ENCODE measurements around the gene TNNT3. TPM values are rescaled to one million over a fixed set of nuclear protein-coding genes. Genes with fewer than 3 reads are reported as not detected.

The TNNT3 gene
- total RNA-seq, 4 donors from 2014 or later = 3.2 to 60.6 (median 29.3) TPM; not detected in 1

DNA sequence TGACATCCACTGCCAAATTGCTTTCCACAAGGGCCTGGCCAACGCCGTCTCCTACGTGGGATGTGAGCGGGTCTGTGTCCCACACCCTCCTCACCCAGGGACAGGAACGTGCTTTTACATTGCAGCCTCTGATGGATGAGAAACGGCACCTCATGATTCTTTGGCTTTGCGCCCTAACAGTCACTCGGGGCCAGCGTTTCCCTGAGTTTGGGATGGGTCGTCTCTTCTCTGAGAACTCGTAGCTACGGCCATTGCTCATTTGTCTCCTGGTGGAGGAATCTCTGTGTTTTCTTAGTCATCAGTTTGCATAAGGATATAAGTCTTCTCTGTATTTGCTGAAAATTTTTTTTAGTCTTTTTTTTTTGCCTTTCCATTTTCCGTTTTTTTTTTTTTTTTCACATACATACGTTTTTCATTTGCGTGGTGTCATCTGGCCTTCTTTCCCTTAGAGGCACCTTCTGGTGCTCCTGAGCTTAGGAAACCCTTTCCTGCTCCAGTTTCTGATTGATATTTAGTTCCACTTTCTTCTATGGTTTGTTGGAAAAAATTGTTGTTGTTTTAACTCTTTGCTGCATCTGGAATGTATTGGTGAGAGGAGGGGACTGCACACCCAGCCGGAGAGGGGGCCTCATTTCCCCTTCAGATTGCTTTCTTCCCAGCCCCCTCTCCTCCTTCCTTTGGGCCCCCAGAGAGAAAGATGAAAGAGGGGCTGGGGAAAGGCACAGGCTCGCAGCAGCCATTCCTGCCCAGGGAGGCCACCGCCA, 12.0 kb downstream of the TNNT3 start:
- peaks cover 0 to 4% of the 10 kb centered on the region in 2 donors for H3K4me1 ChIP-seq
- no peaks in the 10 kb centered on the region for H3K27me3 ChIP-seq
- peak; percentile 56 to 64 for DNase-seq
- H3K27ac ChIP-seq = peak overlapping the region; percentile 68 to 74
- intact Hi-C loops (cut with DNase I; ENCODE audit: low total_unique reads) = no loop called here
- no peaks in the 10 kb centered on the region for H3K9me3 ChIP-seq
- TF ChIP-seq CTCF (IDR thresholded peaks at IDR 0.05) (no peak), POLR2A (IDR thresholded peaks at IDR 0.05) (no peak)
- H3K36me3 ChIP-seq = no peaks in the 10 kb centered on the region
- H3K4me3 ChIP-seq = no peak overlapping the region

DNA sequence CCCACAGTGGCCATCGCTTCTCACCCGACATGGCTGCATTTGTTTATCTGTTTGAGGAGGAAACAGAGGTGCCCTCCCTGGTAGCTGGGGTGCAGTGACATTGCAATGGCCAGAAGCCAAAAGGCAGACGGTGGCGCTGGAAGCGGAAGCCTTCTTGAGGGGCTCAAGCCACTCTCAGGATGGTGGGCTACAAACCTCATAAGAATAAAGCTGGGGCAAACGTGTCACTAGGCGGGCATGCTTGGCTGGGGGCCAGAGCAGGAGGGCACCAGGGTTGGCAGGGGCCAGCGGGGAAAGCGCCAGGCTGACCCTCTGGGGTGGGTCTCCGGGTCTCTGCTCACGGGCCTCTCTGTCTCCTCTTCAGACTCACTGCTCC, 12.6 kb downstream of the TNNT3 start:
- H3K4me1 ChIP-seq = peaks cover 0 to 4% of the 10 kb centered on the region in 2 donors
- DNase-seq = peak in 1 of 2 donors; percentile 19
- no peaks in the 10 kb centered on the region for H3K36me3 ChIP-seq
- H3K27ac ChIP-seq = peak overlapping the region; percentile 68 to 74
- TF ChIP-seq CTCF (IDR thresholded peaks at IDR 0.05) = no peak
- TF ChIP-seq POLR2A (IDR thresholded peaks at IDR 0.05) = no peak
- no peaks in the 10 kb centered on the region for H3K27me3 ChIP-seq
- intact Hi-C loops (cut with DNase I; ENCODE audit: low total_unique reads) = no loop called here
- no peaks in the 10 kb centered on the region for H3K9me3 ChIP-seq
- no peak overlapping the region for H3K4me3 ChIP-seq

DNA sequence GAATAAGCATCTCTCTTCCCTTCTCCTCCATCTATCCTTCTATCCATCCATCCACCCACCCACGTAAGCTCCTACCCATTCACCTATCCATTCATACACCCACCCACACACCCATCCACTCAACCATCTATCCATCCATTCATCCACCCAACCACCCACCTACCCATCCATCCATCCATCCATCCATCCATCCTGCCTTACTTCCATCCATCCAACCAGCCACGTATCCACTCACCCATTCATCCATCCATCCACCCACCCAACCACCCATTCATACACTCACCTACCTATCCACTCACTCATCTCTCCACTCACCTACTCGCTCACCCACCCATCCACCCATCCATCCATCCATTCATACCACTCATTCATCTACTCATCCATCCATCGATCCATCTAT, 13.2 kb downstream of the TNNT3 start:
- H3K27ac ChIP-seq = peak overlapping the region; percentile 68 to 74
- no peaks in the 10 kb centered on the region for H3K36me3 ChIP-seq
- intact Hi-C loops (cut with DNase I; ENCODE audit: low total_unique reads) = no loop called here
- no peaks in the 10 kb centered on the region for H3K27me3 ChIP-seq
- no peak overlapping the region for H3K4me3 ChIP-seq
- TF ChIP-seq POLR2A (IDR thresholded peaks at IDR 0.05) (no peak), CTCF (IDR thresholded peaks at IDR 0.05) (no peak)
- peaks cover 0 to 4% of the 10 kb centered on the region in 2 donors for H3K4me1 ChIP-seq
- no peak for DNase-seq
- H3K9me3 ChIP-seq = no peaks in the 10 kb centered on the region

GRCh38 chr11:1933416-1934334, 14.2 kb downstream of the TNNT3 start:
- intact Hi-C loops (cut with DNase I; ENCODE audit: low total_unique reads) = no loop called here
- TF ChIP-seq CTCF (IDR thresholded peaks at IDR 0.05) (no peak), POLR2A (IDR thresholded peaks at IDR 0.05) (no peak)
- peak in 1 of 2 donors; percentile 14 for DNase-seq

More at GRCh38 chr11:1933416-1934334, 14.2 kb downstream of the TNNT3 start:
- no peak overlapping the region for H3K4me3 ChIP-seq
- H3K9me3 ChIP-seq = no peaks in the 10 kb centered on the region
- no peaks in the 10 kb centered on the region for H3K27me3 ChIP-seq
- H3K36me3 ChIP-seq = no peaks in the 10 kb centered on the region
- peaks cover 0 to 5% of the 10 kb centered on the region in 2 donors for H3K4me1 ChIP-seq
- H3K27ac ChIP-seq = no peak overlapping the region

All from uterus (tissue), 4 donors.